ENCODE data around the gene FFAR1.

Gene FFAR1

DNA sequence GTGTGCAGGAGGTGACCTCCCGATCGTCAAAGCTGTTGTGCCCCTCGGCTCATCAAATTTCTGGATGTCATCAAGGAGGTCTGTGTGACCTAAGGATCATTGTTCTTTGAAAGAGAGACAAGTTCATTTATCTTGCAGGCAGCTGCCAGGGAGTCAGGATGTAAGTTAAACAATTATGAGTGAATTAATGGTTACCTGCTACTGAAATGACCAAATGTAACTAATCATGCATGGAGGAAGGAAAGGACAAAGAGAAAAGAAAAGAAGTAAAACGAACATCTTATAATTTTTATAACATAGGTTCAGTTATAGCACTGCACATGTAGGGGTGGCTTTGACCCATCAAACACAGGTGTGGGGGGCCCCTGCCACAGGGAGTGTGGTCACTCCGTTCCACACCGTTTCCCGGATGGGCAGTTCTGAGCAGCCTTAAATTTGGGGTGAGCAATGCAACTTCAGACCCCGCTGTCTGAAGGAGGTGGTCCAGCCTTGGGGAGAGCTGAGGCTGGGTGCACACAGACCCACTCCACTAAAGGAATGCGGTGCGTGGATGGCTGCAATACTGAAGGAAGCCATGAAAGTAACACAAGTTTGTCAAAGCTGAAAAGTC is 13.5 kb upstream of the FFAR1 start:
- no peak for DNase-seq
- no peaks in the 10 kb centered on the region for H3K4me1 ChIP-seq
- H3K36me3 ChIP-seq, result no peaks in the 10 kb centered on the region
- H3K9me3 ChIP-seq, result no peaks in the 10 kb centered on the region
- no peak overlapping the region for H3K4me3 ChIP-seq (ENCODE audit: low read depth, low read length)
- TF ChIP-seq CTCF (IDR thresholded peaks at IDR 0.05; ENCODE audit: low read depth, low read length), result no peak
- H3K27me3 ChIP-seq, result no peaks in the 10 kb centered on the region

- H3K4me1 ChIP-seq, result no peaks in the 10 kb centered on the region
- DNase-seq, result no peak
- no peak overlapping the region for H3K4me3 ChIP-seq (ENCODE audit: low read depth, low read length)
- no peak for TF ChIP-seq CTCF (IDR thresholded peaks at IDR 0.05; ENCODE audit: low read depth, low read length)
- no peaks in the 10 kb centered on the region for H3K36me3 ChIP-seq
- H3K9me3 ChIP-seq, result no peaks in the 10 kb centered on the region
- H3K27me3 ChIP-seq, result no peaks in the 10 kb centered on the region
Observed at GRCh38 chr19:35336166-35336955, 11.3 kb upstream of the FFAR1 start.

- TF ChIP-seq CTCF (IDR thresholded peaks at IDR 0.05; ENCODE audit: low read depth, low read length), result no peak
- H3K27me3 ChIP-seq, result no peaks in the 10 kb centered on the region
Observed at GRCh38 chr19:35337097-35337983, 10.4 kb upstream of the FFAR1 start.

GRCh38 chr19:35337984-35338296 is 9.8 kb upstream of the FFAR1 start:
- no peak for DNase-seq
- Histone ChIP-seq H3K4me1 (no peaks in the 10 kb centered on the region), H3K36me3 (no peaks in the 10 kb centered on the region), H3K27me3 (no peaks in the 10 kb centered on the region), H3K9me3 (no peaks in the 10 kb centered on the region), H3K4me3 (ENCODE audit: low read depth, low read length) (no peak overlapping the region)
- TF ChIP-seq CTCF (IDR thresholded peaks at IDR 0.05; ENCODE audit: low read depth, low read length), result no peak

More at GRCh38 chr19:35337097-35337983, 10.4 kb upstream of the FFAR1 start:
- no peaks in the 10 kb centered on the region for H3K9me3 ChIP-seq
- H3K36me3 ChIP-seq, result no peaks in the 10 kb centered on the region
- DNase-seq, result no peak
- H3K4me1 ChIP-seq, result no peaks in the 10 kb centered on the region
- no peak overlapping the region for H3K4me3 ChIP-seq (ENCODE audit: low read depth, low read length)

GRCh38 chr19:35340431-35340830 is 7.3 kb upstream of the FFAR1 start:
- DNase-seq, result no peak
- no peaks in the 10 kb centered on the region for H3K4me1 ChIP-seq
- no peak overlapping the region for H3K4me3 ChIP-seq (ENCODE audit: low read depth, low read length)
- H3K36me3 ChIP-seq, result no peaks in the 10 kb centered on the region
- H3K9me3 ChIP-seq, result no peaks in the 10 kb centered on the region
- TF ChIP-seq CTCF (IDR thresholded peaks at IDR 0.05; ENCODE audit: low read depth, low read length), result no peak
- H3K27me3 ChIP-seq, result no peaks in the 10 kb centered on the region
